ENCODE data around the gene CERS1. TPM values are rescaled to one million over a fixed set of nuclear protein-coding genes. Genes with fewer than 3 reads are reported as not detected.

The CERS1 gene
- total RNA-seq, 1 donor = 0.36 TPM

DNA sequence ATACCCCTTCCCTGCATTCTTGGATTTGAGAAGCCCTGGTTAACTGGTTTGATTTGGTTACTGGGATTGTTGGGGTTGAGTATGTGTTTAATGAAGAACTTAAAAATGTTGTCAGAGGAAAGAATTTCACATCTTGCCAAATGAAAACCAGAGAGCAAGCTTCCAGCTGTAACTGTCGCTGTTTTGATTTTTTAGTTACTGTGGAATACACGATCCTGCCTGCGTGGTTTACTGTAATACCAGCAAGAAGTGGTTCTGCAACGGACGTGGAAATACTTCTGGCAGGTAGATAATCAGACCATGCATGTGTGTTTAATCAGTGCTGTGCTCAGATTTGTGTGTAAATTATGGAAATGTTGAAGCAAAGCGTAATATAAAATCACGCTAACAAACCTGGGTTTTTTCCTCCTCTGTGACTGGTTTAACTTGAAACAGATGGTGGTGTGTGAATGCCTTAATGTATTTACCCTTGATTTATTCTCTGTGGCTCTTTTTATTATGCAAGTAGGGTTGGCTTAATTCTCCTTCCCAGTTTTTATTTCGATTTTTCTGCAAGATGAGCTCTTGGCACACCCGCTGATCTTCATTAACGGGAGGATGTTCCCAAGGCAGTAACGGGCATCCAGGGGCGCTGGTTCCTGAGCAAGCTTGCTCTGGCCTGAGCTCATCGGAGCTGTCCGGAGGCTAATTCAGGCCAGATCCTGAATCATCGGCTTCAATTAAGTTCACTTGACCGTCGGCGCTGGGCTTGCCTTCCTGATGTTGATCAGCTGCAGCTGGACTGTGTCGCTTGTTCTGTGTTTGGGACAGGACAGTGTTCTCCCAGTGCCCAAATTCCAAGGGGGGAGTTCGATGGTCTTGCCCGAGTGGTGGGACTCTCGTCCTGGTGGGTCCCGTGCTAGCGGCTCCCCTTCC is 48.2 kb downstream of the CERS1 start:
- DNase-seq (ENCODE audit: insufficient read length, low spot score, missing footprints) = peak; percentile 94
- peak overlapping the region; percentile 55 for H3K4me2 ChIP-seq (ENCODE audit: insufficient read depth, low read length)
- no peak overlapping the region for H2AFZ ChIP-seq (ENCODE audit: low read length)
- peaks cover 76% of the 10 kb centered on the region for H4K20me1 ChIP-seq (ENCODE audit: insufficient read depth, low read length)
- TF ChIP-seq, protein P1, sequence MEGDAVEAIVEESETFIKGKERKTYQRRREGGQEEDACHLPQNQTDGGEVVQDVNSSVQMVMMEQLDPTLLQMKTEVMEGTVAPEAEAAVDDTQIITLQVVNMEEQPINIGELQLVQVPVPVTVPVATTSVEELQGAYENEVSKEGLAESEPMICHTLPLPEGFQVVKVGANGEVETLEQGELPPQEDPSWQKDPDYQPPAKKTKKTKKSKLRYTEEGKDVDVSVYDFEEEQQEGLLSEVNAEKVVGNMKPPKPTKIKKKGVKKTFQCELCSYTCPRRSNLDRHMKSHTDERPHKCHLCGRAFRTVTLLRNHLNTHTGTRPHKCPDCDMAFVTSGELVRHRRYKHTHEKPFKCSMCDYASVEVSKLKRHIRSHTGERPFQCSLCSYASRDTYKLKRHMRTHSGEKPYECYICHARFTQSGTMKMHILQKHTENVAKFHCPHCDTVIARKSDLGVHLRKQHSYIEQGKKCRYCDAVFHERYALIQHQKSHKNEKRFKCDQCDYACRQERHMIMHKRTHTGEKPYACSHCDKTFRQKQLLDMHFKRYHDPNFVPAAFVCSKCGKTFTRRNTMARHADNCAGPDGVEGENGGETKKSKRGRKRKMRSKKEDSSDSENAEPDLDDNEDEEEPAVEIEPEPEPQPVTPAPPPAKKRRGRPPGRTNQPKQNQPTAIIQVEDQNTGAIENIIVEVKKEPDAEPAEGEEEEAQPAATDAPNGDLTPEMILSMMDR (IDR thresholded peaks at IDR 0.05; ENCODE audit: extremely low read depth, low read depth, low read length) = no peak
- peaks cover 94% of the 10 kb centered on the region for H3K79me2 ChIP-seq (ENCODE audit: insufficient read depth, low read length)
- peaks cover 41% of the 10 kb centered on the region for H3K4me1 ChIP-seq (ENCODE audit: insufficient read depth, low read length)
- no peak overlapping the region for H3K4me3 ChIP-seq (ENCODE audit: insufficient read depth, low read length)
- no peaks in the 10 kb centered on the region for H3K9me3 ChIP-seq (ENCODE audit: low read depth, low read length)
- H3K27ac ChIP-seq (ENCODE audit: low read depth, low read length) = peak overlapping the region; percentile 90
- H3K27me3 ChIP-seq (ENCODE audit: insufficient read depth, low read length) = no peaks in the 10 kb centered on the region
- peaks cover 31% of the 10 kb centered on the region for H3K36me3 ChIP-seq (ENCODE audit: insufficient read depth, low read length)

DNA sequence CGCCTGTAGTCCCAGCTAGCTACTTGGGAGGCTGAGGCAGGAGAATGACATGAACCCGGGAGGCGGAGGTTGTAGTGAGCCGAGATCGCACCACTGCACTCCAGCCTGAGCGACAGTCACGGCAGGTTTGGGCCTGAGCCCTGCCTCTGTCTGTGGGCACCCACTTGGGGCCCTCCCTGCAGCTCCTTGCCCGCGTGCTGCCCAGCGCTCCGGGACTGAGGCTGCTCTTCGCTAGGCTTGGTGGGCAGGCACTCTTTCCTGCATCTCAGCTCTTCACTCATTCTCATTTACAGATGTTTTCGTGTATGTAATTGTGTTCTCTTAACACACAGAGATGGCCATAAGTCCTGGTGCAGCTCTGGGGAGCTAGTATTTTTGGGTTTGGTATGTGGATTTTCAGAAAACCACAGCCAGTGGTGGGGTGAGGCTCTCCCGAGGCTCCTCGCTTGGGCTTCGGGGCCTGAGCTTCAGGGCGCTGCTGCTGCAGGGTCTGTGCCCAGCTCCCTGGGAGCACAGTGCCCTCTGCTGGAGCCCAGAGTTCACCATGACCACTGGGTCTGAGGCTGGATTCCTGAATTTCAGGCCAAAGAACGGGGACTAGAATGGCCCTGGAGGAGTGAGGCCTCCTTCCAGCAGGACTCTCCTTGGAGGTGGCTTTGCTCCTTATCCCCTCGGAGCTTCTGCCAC is 49.0 kb downstream of the CERS1 start:
- peaks cover 95% of the 10 kb centered on the region for H3K79me2 ChIP-seq (ENCODE audit: insufficient read depth, low read length)
- H3K36me3 ChIP-seq (ENCODE audit: insufficient read depth, low read length) = peaks cover 25% of the 10 kb centered on the region
- peaks cover 49% of the 10 kb centered on the region for H3K4me1 ChIP-seq (ENCODE audit: insufficient read depth, low read length)
- peaks cover 84% of the 10 kb centered on the region for H4K20me1 ChIP-seq (ENCODE audit: insufficient read depth, low read length)
- H3K27ac ChIP-seq (ENCODE audit: low read depth, low read length) = peak overlapping the region; percentile 90
- no peak overlapping the region for H3K4me3 ChIP-seq (ENCODE audit: insufficient read depth, low read length)
- TF ChIP-seq, protein P1 (IDR thresholded peaks at IDR 0.05; ENCODE audit: extremely low read depth, low read depth, low read length) = peak; percentile 97
- H3K9me3 ChIP-seq (ENCODE audit: low read depth, low read length) = no peaks in the 10 kb centered on the region
- no peak overlapping the region for H3K4me2 ChIP-seq (ENCODE audit: insufficient read depth, low read length)
- no peaks in the 10 kb centered on the region for H3K27me3 ChIP-seq (ENCODE audit: insufficient read depth, low read length)
- DNase-seq (ENCODE audit: insufficient read length, low spot score, missing footprints) = peak; percentile 99
- H2AFZ ChIP-seq (ENCODE audit: low read length) = no peak overlapping the region

DNA sequence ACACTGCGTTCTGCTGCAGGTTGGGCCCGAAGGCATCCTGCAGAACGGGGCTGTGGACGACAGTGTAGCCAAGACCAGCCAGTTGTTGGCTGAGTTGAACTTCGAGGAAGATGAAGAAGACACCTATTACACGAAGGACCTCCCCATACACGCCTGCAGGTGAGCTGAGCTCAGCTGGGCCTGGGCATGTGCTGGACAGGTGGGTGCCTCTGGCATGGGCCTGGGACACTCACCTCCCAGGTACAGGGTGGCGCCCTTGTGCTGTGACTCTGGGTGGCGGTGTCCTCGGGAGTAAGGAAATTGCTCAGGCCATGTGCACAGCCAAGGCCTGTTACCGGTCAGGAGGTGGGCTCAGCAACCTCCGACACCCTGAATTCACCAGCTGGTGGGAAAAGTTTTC is 50.0 kb downstream of the CERS1 start:
- peaks cover 92% of the 10 kb centered on the region for H4K20me1 ChIP-seq (ENCODE audit: insufficient read depth, low read length)

More for the DNA sequence above, 50.0 kb downstream of the CERS1 start:
- DNase-seq (ENCODE audit: insufficient read length, low spot score, missing footprints) = no peak
- peaks cover 14% of the 10 kb centered on the region for H3K36me3 ChIP-seq (ENCODE audit: insufficient read depth, low read length)
- TF ChIP-seq, protein P1 (IDR thresholded peaks at IDR 0.05; ENCODE audit: extremely low read depth, low read depth, low read length) = no peak
- peaks cover 51% of the 10 kb centered on the region for H3K4me1 ChIP-seq (ENCODE audit: insufficient read depth, low read length)
- no peak overlapping the region for H3K4me3 ChIP-seq (ENCODE audit: insufficient read depth, low read length)
- peaks cover 95% of the 10 kb centered on the region for H3K79me2 ChIP-seq (ENCODE audit: insufficient read depth, low read length)
- no peak overlapping the region for H3K27ac ChIP-seq (ENCODE audit: low read depth, low read length)
- no peaks in the 10 kb centered on the region for H3K27me3 ChIP-seq (ENCODE audit: insufficient read depth, low read length)
- no peak overlapping the region for H3K4me2 ChIP-seq (ENCODE audit: insufficient read depth, low read length)
- no peak overlapping the region for H2AFZ ChIP-seq (ENCODE audit: low read length)
- no peaks in the 10 kb centered on the region for H3K9me3 ChIP-seq (ENCODE audit: low read depth, low read length)

Measured in osteoblast (primary cell).